ENCODE data around the gene CPA4.

GRCh38 chr7:130289478-130289877, 3.5 kb upstream of the CPA4 start:
- TF ChIP-seq, protein P1, sequence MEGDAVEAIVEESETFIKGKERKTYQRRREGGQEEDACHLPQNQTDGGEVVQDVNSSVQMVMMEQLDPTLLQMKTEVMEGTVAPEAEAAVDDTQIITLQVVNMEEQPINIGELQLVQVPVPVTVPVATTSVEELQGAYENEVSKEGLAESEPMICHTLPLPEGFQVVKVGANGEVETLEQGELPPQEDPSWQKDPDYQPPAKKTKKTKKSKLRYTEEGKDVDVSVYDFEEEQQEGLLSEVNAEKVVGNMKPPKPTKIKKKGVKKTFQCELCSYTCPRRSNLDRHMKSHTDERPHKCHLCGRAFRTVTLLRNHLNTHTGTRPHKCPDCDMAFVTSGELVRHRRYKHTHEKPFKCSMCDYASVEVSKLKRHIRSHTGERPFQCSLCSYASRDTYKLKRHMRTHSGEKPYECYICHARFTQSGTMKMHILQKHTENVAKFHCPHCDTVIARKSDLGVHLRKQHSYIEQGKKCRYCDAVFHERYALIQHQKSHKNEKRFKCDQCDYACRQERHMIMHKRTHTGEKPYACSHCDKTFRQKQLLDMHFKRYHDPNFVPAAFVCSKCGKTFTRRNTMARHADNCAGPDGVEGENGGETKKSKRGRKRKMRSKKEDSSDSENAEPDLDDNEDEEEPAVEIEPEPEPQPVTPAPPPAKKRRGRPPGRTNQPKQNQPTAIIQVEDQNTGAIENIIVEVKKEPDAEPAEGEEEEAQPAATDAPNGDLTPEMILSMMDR (IDR thresholded peaks at IDR 0.05), result no peak
- TF ChIP-seq POLR2AphosphoS5 (IDR thresholded peaks at IDR 0.05), result no peak

Measured in suprapubic skin (tissue), 3 donors.